Measurements from ENCODE around the gene SPAG17.
"Not testable (repeated sequence)": the region's sequence is repeated elsewhere in the genome, so short reads cannot be mapped to it uniquely, and the experiment has no call there.

Gene SPAG17

DNA sequence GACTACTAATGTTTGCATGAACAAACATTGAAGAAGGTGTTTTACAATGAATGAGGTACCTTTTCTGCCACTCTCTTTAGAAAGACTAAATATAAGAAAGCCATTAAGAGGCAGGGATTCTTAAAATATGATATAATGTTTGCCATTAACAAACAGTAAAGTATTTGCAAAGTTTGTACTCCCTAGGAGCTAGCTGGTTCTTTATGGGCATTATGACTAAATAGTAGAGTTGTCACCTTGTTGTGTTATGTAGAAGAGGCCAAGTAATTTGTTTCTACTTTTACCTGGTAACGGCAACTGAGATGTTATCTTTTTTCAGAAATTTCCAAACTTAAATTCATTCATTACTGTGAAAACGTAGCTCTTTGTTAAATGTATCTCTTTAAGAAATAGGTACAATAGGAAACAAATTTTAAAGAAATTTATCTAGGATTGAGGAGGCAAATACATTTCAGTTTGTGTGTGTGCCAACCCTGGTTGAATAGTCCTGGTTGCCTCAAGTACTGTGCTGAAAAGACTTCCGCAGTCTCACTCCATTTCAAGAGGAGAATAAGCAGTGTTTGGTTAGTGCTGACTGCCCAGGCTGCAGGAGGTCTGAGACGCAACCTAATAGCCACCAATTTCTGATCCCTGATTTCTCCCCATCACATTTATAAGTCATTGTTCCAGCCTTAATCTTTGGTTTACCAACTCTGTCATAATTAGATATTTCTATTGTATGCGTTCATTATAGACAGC, 203.4 kb downstream of the SPAG17 start:
- DNase-seq: no peak

- DNase-seq: no peak
These were observed 208.6 kb downstream of the SPAG17 start for GRCh38 chr1:117976381-117976780.

DNA sequence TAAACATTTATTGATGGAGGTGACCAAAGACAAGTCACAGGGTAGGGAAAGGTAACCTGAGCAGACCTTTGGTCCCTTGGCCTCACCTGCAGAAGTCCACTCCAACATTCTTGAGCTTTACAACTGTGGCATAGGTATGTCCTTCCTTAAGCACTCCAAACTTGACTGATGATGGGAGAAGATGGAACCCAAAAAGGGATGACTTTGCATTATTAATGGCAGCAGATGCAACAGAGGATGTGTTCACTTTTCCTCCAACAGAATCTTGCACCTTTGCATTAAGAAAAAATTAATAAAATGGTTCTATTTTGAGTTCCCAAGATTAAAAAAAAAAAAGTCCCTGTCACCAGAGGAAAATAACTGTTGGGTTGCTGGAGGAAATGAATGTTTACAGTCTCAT, 213.3 kb downstream of the SPAG17 start:
- DNase-seq: no peak

DNA sequence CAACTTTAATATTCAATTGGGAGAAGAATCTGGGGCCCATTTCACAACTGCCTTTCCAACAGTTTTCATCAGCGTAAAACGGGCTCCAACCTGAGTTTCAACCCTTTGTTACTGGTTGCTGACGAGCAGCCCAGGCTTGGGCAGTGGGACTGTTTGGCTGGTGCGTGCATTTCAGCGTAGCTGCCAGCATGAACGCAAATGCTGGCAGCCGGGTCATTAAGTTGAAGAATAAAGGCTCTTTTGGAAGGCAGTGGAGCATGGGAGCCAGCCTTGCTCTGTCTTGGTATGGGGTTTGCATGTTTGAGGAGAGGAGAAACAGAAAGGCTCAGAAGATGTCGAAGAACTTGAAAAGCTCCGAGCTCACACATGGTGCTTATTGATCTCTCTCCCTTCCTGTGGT, 214.8 kb downstream of the SPAG17 start:
- DNase-seq: peak in 1 of 56 donors; percentile 34

DNA sequence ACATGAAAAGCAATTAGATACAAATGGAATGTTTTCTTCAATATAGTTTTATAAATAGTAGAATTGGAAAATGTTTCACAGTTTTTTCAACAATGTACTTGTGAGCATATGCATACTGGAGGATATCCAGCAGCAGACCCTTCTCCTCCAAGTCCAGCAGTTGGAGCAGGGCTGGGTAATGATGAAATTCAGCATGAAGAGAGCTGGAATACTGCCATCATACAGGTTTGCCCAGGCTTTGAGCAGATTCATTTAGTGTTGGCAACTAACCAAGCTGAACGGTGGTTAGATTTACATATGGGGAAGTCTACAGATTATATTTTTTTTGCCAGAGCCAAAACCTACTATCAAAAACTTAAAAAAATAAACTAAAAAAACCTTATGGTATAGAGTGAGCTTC, 217.1 kb downstream of the SPAG17 start:
- peak in 6 of 56 donors; percentile 2 to 21 (median 8) for DNase-seq

GRCh38 chr1:117967477-117967876, 217.6 kb downstream of the SPAG17 start:
- DNase-seq: peak in 6 of 56 donors; percentile 1 to 21 (median 8)

- no peak for DNase-seq
These were observed 220.6 kb downstream of the SPAG17 start for GRCh38 chr1:117964290-117965038.

GRCh38 chr1:117959364-117959763, 225.7 kb downstream of the SPAG17 start:
- DNase-seq: no peak

DNA sequence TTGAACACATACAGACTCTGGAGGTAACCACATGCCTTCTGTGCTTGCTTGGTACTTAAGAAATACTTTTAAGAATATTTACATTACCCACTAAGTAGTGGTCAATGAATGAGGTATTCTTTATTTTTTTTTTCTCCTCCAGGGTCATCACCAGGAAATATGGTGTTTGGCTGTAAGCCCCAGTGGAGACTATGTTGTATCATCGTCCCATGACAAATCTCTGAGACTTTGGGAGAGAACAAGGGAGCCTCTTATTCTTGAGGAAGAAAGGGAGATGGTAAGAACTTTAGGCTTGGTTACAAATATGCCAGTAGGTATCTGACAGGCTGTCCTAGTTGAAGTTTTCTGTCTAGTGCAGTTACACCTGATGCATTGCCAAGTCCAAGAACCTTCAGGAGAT, 232.6 kb downstream of the SPAG17 start:
- no peak for DNase-seq

DNA sequence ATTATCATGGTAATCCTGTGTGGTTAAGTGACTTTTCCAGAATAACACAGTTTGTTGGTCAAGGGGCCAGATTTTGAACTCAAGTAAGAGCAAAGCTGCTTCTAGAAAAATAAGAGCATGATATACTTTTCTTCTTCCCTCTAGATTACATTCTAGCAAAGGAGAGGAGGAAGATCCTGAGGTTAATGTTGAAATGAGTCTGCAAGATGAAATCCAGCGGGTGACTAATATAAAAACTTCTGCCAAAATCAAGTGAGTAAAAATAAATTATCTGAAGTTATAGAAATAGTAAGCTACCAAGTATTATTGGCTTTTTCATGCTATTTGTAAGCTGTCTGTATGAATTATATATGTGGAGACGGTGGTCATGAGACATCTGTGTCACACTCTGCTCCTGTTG, 242.7 kb downstream of the SPAG17 start:
- DNase-seq: no peak

DNA sequence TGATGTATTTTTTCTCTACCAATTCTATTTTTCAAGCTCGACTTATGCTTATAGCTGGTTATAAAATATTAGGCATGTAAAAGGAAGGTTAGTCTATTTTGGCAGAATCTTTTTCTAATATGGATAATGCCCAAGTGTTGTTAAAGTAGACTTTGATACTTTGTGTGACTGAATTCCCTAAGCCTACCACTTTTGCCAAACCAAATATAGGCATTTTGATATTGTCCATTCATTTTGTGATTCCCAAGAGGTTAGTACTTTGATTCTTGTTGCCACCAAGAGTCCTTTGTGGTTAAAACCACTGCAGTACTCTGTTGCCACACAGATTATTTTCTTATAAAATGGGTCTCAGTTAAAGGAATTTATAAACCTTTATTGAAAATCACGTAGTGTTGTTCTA, 251.3 kb downstream of the SPAG17 start:
- no peak for DNase-seq

- DNase-seq: no peak
These were observed 252.5 kb downstream of the SPAG17 start for GRCh38 chr1:117932576-117932975.

DNA sequence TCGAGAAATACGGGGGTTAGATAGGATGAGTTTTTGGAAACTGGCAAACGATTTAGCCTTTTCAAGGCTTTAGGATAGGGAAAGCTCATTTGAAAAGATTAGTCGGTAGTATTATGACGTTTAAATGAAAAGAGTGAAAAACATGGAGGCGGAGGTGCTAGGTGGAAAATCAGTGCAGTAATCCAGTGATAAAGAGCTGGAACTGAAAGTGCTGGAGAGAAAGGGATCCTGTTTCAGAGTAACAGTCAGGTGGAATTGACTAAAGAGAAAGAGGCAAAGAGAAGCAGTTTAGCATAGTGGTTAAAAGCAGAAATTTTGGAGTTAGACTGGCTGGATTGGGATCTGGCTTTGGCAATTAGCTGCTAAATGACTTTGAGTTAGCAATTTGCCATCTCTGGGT, 254.5 kb downstream of the SPAG17 start:
- no peak for DNase-seq

DNA sequence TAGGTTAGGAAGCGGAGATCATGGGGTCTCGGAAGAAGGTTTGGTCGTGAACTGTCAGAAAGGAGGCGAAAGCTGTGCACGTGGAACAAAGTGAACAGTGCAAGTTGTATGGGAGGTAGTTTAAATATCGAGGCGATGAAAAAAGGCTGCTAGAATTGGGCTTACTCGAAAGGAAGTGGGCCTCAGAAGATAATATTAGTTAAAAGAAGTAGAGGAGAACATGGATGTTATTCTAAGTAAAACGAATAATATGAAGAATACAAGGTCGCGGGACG, 254.9 kb downstream of the SPAG17 start:
- no peak for DNase-seq

DNA sequence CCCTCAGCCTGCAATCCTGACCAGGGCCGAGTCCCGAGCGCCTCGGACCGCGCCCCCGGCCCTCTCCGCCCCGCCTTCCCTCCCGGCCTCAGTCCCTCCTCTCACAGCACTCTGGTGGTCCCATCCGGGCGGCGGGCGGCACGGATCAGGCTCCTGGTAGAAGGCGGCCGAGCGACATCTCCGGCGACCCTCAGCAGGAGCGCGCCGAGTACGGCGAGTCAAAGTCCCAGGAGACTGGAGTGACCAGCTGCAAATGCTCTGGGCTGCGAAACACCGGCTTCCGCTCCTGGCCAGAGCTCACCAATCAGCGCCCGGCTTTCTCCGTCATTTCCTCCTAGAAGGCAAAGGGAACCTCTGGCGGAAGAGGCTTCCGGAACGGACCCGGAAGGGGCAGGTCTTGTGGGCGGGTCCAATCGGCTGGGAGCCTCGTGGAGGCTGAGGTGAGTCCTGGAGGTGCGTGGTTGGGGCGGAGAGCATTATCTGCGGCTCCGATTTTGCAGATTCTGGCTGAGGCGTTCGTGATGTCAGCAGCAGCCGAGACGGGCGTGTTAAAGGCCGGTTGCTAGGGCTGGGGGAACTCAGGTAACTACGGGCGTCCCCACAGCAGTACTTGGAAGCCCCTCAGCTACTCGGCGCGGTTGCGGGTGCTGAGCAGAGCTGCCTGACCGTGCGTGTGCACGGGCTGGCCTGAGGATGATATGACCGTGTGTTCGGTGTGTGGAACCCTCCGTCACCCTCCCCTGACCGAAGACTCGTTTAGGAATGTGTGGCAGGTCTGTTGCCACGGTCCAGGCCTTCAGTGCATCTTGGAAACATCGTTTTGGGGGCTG, 255.5 kb downstream of the SPAG17 start, which contains the start of the genes GDAP2 and WDR3:
Gene GDAP2, minus strand, starts transcription at position 279 of the 830 bp plus-strand sequence. CDS start 9,264 bp downstream, outside the sequence.
Gene WDR3, plus strand, starts transcription at position 397 of the 830 bp plus-strand sequence. CDS start 3,581 bp downstream, outside the sequence.
- peak; percentile 77 to 98 (median 95) for DNase-seq

DNA sequence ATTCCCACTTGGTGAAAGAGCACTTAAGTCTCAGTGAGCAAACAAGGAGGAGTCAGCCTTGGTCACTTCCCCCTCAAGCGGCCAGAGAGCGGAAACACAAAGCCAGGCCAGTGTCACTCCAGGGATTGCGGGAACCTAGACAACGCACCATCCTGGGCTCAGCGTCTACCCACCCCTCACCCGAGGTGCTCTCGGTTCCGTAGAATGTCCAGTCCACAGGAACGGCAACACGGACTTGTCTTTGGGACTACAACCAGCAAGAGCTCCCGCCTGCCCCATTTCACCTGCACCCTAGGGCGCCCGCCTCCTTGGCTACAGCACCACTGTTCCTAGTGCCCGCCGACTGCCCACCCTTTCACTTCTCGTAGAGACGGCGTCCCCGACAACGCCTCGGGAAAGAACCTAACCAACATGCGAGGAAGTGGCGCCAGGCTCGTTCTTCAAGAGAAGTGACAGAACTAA, 256.1 kb downstream of the SPAG17 start:
- DNase-seq: peak in 46 of 56 donors; percentile 7 to 66 (median 42)

- no peak for DNase-seq
These were observed 259.0 kb downstream of the SPAG17 start for GRCh38 chr1:117925981-117926380.

- not testable (repeated sequence) for DNase-seq
These were observed 262.3 kb downstream of the SPAG17 start for GRCh38 chr1:117922717-117923116.

DNA sequence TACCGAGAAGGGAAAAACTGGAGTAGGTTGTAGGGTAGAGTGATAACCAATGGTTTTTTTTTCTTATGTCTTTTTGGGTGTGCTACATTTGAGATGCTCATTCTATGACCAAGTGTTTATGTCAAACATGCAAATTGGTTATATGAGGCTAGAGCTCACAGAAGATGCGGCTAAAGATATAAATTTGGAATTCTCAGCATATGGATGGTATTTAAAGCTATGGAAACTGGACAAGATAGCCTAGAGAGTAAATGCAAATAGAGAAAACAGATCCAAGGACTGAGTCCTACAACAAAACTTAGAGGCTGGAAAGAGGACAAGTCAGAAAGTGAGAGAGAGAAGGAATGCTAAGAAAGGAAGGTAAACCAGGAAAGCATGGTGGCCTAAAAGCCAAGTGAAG, 263.0 kb downstream of the SPAG17 start:
- DNase-seq: no peak

GRCh38 chr1:117919376-117919775, 265.7 kb downstream of the SPAG17 start:
- DNase-seq: no peak

- DNase-seq: no peak
These were observed 274.0 kb downstream of the SPAG17 start for GRCh38 chr1:117911051-117911450.

DNA sequence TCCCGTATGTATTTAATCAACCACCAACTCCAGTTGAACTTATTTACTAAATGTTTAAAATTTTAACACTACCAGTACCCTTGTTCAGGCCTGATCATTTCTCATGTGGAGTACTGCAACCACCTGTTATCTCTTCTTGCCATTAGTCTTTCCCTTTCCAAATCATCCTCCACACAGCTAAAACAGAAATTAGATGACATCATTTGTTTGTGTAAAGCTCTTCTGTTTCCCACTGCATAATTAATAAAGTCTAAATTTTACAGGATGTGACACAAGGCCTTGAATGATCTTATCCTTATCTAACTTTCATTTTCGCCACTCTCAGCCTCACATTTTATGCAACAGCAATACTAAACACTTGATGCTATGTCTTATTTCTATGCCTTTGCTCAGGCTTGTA, 280.0 kb downstream of the SPAG17 start:
- no peak for DNase-seq

Measured in amygdala (tissue), 56 donors.